HG03095 (cell line): ENCODE results near the gene PITPNC1.
"Not testable (repeated sequence)": the region's sequence is repeated elsewhere in the genome, so short reads cannot be mapped to it uniquely, and the experiment has no call there.

Experiments used
- ATAC-seq: cut with Tn5 transposase; IDR thresholded peaks from one replicate; pipeline ENCODE4 v1.9.1; 2021; ENCODE audit warnings: moderate library complexity; ENCODE audit not compliant: unreplicated experiment

Gene PITPNC1

GRCh38 chr17:67480959-67481358 lies 103.9 kb downstream of the PITPNC1 start:
- not testable (repeated sequence) for ATAC-seq

DNA sequence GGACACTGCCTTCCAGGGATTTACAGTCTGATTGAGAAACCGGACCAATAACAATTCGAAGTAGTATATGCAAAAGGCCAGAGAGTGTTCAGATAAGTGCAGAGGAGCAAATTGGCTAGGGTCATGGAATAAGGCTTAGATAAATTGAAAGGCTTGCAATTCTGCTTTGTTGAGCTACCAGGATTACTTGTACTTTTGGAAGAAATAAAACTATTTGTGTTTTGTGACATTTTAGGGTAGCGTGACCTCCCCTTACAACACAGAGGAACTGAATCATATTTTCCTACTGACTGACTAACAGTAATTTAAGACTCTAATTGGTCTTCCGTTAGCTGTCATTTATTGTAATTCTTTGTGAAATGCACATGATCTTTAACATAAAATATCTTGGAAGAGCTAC lies 104.7 kb downstream of the PITPNC1 start:
- no peak for ATAC-seq

DNA sequence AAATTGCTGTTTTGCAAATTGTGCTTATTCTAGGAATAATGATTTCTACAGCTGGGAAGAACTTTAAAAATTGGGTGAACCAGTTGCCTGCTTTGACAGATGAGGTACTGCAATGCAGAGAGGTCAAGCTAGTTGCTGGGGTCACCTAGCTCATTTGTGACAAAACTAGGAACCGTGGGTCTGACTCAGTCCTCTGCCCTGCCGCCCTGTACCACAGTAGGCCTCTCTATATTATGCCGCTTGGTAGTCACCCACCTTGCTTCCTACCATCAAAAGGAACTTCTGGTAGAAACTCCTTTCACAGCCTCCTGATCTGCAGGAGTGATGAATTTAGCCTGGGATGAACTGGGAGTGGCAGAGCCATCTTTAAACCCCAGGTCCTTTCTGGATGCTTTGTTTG lies 105.7 kb downstream of the PITPNC1 start:
- no peak for ATAC-seq

DNA sequence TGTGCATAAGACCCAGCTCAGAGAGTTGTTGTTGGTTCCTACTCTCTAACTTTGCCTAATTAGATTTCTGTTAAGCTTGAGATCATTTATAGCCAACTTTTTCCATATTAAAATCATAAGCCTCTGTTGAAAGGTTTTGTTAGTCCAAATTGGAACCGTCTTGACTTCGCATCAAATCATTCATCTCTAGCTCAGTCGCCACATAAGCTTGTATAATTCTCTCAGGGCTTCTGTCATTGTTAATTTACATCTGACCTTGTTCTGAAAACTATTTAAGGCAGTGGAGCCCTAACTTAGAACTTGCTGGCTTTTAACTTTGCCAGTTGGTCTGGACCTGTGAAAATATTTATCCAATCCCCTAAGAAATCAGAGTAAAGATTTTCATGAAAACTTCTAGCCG lies 107.2 kb downstream of the PITPNC1 start:
- no peak for ATAC-seq

- no peak for ATAC-seq
These were observed 108.6 kb downstream of the PITPNC1 start for GRCh38 chr17:67485666-67486065.

GRCh38 chr17:67487506-67487905 lies 110.4 kb downstream of the PITPNC1 start:
- no peak for ATAC-seq

DNA sequence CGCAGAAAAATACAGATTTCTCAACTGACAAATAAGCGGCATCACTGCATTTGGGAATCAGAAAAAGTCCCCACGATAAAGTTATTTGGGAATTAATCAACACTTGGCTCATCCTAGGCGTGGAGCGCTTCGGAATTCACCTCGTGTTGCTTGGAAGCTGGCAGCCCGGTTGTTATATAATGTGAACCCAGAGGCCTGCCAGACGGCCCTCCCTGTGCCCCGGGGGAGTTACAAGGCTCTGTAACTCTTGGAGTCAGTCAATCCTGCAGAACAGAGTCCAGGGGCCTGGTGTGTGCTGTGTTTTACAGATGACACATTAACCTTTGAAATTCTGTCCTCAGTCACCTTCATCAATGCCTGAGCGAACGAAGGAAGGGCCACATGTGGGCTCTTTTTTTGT lies 111.1 kb downstream of the PITPNC1 start:
- ATAC-seq: no peak

DNA sequence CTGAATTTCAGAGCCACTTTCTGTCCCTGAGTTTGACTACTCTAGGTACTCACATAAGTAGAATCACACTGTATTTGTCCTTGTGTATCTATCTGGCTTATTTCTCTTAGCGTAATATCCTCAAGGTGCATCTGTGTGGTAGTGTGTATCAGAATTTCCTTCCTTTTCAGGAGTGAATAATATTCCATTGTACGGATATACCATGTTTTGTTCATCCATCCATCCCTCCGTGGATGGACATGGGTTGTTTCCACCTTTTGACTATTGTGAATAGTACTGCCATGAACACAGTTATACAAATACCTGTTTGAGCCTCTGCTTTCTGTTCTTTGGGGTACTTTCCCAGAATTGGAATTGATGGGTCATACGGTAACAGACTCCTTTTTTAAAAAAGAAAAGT lies 111.7 kb downstream of the PITPNC1 start:
- ATAC-seq: no peak

DNA sequence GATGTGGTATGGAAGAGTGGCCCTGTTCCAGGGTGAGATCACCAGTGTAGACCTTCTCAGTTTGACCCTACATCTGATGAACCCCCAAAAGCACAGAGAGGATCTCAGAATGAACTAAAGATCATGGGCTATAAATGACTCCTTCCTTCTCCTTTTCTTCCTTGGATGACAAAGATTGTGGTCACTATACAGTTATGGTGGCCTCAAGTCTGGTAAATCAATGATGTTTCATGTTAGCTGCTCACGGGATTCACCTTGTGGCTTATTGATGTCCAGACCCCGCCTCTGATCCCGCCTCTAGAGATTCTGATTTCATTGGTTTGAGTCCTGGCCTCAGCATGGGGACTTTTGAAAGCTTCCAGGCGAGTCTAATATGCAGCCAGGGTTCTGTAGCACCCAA lies 112.2 kb downstream of the PITPNC1 start:
- ATAC-seq: no peak

- ATAC-seq: no peak
These were observed 113.4 kb downstream of the PITPNC1 start for GRCh38 chr17:67490471-67490870.

DNA sequence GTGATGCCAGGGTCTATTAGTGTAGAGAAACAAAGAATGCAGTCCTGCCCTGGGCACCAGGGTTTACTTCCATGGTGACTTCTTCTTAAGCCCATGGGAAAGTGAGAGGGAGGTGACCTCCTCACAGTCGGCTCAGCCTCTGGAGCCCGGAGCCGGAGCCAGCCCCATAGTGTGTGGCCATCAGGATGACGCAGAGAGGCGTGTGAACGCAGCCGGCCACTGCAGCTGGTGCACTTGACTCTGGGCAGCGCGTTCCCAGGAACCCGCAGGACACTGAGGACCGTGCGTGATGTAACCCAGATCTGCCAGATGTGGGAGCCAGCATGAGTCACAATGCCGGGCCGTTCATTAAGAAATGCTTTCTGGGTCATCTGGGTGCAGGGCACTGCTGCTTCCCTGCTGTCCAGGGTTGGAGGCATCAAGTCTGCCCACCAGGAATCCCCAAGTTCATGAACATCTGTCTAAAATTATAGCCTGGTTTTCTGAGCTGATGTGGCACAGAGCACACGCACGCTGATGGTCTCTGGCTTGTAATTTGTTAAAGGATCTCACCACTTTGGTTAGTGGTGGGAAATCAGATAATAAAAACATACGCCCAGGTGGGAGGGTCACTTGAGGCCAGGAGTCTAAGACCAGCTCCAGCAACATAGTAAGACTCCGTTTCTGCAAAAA lies 114.1 kb downstream of the PITPNC1 start:
- no peak for ATAC-seq

DNA sequence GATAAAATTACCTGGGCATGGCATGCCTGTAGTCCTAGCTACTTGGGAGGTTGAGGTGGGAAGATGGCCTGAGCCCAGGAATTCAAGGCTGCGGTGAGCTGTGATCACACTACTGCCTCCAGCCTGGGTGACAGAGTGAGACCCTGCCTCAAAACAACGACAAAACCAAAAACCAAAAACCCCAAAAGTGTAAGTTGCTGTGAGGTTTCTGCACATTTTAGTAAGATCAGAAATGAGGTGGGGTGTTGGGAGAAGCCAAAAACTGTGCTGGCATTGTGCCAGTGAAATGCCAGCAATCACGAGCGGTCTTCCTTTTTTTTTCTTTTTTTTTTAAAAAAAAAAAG lies 114.6 kb downstream of the PITPNC1 start:
- no peak for ATAC-seq

GRCh38 chr17:67492251-67492740 lies 115.2 kb downstream of the PITPNC1 start:
- no peak for ATAC-seq

- ATAC-seq: no peak
These were observed 115.9 kb downstream of the PITPNC1 start for GRCh38 chr17:67492824-67493517.

DNA sequence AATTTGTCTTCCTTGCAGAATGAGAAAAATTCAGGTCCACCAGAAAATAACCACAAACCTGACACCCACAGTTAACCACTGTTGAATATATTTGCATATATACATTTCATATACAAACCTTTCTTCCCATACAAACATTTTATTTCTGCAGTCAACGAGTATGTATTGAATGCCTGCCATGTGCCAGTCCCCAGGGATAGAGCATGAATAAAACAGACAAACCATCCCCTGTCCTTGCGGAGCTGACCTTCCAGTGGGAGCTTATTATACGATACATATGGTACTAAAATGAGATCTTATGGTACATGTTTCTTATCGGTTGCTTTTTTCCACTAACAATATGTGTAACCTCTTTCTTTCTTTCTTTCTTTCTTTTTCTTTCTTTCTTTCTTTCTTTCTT lies 116.7 kb downstream of the PITPNC1 start:
- ATAC-seq: no peak

DNA sequence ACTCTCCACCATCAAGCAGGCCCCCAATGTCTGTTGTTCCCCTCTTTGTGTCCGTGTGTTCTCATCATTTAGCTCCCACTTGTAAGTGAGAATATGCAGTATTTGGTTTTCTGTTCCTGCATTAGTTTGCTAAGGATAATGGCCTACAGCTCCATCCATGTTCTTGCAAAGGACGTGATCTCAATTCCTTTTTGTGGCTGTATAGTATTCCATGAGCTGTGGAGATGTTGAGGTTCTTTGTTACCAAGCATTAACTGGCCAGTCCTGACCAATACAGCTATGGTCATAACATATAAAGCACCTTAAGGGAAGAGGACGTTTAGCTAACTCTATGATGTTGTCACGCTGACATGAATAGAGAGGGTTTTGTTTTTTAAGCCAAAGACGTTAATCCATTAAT lies 118.5 kb downstream of the PITPNC1 start:
- ATAC-seq: not testable (repeated sequence)

- ATAC-seq: no peak
These were observed 119.2 kb downstream of the PITPNC1 start for GRCh38 chr17:67496286-67496685.

DNA sequence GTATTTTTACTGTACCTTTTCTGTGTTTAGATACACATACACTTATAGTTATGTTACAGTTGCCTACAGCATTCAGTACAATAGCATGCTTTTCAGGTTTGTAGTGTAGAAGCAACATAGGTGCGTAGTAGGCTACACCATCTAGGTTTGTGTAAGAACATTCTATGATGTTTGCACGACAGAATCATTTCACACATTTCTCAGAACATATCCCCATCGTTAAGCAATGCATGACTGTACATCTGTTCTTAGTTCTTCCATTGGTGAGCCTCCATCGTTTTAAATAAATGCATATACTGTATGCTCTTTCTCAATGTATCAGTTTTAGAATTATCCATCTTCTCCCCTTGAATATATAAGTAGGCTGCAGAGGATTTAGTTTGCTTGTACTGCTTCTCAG lies 122.6 kb downstream of the PITPNC1 start:
- no peak for ATAC-seq

GRCh38 chr17:67500261-67500660 lies 123.2 kb downstream of the PITPNC1 start:
- no peak for ATAC-seq

DNA sequence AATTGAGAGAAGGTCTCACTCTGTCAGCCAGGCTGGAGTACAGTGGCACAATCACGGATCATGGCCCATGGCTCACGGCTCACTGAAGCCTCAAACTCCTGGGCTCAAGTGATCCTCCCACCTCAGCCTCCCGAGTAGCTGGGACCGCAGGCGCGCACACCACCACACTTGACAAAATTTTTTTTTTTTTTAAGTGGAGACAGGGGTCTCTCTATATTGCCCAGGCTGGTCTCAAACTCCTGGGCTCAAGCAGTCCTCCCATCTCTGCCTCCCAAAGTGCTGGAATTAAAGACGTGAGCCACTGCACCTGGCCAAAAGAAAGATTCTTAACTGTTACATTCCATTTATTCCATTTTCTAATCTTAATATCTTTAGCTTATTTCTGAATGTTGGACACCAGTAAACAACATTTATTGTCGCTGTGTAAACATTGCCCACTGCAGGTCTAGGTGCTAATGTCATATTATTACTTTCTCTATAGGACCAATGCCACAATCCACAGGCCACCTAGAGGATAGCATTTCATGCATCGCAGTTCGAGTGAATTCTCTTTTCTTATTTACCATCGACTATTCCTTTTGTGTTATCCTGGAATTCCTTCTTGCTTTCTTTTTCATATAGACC lies 123.7 kb downstream of the PITPNC1 start:
- ATAC-seq: no peak

GRCh38 chr17:67502151-67502550 lies 125.1 kb downstream of the PITPNC1 start:
- ATAC-seq: no peak

- no peak for ATAC-seq
These were observed 126.1 kb downstream of the PITPNC1 start for GRCh38 chr17:67503184-67503583.
